HG03571 (cell line): ENCODE measurements around the gene TF.
A peak's percentile ranks its signal among the peaks of the same experiment; 100 is the strongest.

ENCODE experiments used
- ATAC-seq: cut with Tn5 transposase; IDR thresholded peaks from one replicate; pipeline ENCODE4 v1.9.1; 2021; ENCODE audit not compliant: unreplicated experiment

TF gene

DNA sequence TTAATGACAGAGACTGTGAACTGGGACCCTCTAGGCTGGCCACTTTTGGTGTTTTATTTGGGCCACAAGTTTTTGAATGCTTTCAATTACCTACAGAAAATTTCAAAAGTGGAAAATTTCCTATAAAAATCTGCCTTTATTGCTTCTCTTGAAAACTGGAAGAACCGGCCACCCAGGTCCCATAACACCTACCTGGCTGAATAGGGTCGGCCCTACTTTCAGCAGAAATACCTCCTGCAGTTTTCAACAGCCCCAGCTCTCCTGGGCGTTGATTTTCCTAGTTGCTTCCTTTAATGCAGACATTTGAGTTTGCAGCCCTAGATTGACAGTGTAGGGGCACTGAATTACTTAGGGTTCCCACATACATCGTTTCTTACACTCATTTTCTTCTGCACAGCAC lies 58.7 kb downstream of the TF start:
- ATAC-seq, result no peak

DNA sequence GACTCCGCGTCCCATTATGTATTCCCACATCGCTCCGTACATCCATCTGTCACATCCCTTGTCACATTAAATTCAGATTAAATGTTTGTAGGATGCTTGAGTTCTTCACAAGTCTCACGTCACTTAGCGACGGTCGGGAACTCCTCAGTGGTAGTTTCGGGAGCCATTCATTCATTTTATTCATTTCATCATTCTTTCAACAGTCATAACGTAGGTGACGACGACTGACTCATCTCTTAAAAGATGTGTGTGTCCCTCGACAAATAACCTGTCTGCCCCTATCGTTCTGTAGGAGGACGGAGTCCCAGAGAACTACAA lies 59.1 kb downstream of the TF start:
- no peak for ATAC-seq

DNA sequence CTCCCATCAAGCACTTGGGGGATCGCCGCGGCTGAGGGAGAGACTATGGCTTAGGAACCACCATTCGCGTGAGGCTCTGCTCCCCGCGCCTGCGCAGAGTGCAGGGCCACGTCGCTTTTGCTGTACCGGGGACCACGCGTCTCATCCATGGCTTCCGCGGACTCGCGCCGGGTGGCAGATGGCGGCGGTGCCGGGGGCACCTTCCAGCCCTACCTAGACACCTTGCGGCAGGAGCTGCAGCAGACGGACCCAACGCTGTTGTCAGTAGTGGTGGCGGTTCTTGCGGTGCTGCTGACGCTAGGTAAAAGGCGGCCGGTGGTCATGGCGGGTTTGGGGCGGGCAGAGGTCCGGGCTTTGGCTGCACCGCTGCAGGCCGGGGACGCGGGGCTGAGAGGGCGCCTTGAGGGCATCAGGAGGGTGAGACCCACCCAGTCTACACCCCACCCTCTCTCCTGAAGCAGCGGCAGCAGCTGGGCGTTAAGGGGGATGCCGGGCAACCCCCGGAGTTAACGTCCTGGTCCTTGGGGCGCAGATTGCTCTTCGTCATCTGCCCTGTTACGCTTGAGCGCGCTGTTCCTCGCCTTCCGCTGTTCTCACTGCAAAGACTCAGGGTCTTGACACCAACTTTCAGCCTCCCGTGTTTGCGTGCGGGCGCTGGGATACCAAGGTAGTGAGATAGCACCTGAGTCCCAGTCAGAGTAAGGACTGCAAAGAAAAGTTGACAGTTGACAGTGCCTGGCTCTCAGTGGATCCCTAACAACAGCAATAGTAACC lies 59.7 kb downstream of the TF start, which contains the start of gene SRPRB:
SRPRB (plus strand) TSS at position 114 of the 774 bp plus-strand sequence; CDS start at position 148, 34 bp downstream.
- peak; percentile 99 for ATAC-seq

DNA sequence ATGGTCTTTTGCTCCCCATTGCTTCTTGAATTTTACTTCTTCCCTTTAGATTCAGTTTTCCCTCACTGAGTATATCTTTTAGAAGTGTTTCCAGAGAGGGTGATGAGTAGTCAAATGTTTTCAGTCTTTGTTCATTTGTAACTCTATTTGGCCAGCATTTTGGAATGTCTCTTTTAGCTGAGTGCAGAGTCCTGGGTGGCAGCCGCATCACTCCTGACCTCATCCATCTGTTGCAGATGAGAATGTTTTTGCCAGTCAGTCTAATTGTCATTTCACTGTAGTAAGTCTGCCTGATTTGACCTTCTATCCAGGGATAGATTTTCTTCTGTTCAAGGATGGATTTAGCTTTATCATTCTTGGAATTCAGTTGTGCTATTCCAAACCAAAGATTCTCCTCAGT lies 66.7 kb downstream of the TF start:
- no peak for ATAC-seq

DNA sequence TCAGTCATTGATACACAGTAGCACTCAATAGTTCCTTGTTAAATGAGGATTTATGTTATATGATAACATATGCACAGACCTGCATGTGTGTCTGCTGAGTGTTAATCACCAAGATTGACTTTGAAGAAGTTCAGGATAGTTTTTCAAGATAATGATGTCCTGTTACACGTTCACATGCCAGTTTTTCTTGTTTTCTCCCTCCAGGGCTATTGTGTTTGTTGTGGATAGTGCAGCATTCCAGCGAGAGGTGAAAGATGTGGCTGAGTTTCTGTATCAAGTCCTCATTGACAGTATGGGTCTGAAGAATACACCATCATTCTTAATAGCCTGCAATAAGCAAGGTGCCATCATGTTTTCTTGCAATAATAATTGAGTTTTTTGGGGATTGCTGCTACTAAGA lies 69.2 kb downstream of the TF start:
- no peak for ATAC-seq

DNA sequence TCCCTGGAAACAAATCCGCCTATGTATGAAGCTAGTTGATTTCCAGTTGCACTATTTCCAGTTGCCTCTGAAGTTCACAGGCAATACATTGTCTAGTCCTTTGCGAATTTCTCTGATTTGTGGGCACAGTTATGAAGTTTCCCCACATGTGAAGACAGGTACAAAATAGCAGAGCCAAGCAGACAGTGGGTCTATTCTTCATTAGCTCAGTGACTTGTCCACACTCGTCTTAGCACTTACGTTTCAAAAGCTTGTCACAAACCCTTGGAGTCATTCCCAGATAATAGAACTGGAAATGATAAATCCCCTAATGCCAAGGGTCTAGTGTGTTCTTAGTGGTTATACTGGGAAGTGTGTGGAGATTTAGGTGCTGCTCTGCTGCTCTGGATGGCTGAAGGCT lies 73.9 kb downstream of the TF start:
- no peak for ATAC-seq

DNA sequence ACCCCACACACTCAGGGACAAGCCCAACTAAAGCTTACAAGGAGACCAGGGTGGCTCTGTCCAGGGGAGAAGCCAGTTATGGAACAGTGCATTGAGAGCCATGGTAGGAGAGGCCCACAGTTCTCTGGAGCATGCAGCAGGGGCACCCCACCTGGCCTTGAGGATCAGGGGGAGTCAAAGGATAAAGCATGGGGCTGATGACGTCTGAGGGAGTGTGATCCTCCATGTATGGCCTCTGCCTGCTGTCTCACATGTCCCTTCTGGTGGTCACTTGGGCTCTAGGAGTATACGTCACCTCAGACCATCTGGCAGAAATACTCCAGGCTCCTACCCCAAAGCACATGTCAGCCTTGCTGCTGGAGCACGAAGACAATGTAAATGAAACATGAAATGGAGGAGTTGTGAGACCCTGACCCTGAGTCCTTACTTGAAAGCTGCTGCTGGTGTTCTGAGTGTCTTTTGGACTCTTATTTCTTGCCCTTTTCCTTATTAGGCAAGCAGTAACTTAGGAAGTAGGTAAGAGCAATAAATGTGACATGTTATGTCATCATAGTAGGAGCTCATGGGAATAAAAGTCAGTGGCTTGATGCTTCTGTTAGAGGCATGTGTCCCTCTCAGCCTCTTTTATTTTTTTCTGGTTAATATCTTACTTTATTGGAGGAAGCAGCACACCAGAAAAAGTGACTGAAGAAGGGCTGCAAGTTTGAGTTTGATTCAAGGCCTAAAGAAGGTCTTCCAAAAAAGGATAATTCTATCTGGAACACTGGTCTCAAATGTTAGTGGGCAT lies 74.9 kb downstream of the TF start:
- no peak for ATAC-seq

DNA sequence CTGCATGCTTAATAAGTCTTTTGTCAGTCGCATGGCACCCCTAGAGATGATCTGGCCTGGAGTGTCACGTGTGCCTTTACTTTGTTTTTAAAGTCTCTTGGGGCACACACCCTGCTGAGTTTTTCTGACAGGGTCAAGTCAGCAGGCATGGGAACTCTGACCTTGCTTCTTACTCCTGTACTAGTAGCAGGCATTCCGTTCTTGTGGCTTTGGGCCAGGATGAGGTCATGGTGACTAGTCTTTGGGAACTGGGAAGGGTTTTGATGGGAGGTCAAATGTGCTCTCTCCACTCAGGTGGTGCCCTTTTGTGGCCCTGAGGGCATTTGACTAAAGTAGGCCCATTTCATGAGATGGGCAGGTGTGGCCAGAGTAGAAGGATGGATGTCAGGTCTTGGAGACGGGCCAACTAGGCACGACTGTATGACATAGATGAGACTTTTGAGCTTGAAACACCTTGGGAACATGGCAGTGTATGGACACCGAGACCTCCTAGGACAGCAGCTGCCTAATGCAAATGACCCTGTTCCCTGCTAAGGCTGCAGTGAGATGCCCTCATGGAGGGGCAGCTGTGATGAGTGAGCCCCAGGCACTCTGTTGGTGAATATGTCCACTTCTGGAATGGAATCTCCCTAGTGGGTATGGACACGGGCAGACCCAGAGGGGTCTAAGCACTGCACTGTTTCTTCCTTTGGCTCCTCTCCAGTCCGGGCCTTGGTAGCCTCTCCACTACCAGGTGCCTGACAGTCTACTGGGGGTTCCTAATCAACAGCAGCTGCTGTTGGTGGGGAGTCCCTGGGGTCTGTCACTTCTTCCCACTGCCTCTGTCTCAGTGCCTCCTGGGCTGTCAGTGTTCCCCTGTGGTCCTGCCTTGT lies 75.8 kb downstream of the TF start:
- no peak for ATAC-seq

DNA sequence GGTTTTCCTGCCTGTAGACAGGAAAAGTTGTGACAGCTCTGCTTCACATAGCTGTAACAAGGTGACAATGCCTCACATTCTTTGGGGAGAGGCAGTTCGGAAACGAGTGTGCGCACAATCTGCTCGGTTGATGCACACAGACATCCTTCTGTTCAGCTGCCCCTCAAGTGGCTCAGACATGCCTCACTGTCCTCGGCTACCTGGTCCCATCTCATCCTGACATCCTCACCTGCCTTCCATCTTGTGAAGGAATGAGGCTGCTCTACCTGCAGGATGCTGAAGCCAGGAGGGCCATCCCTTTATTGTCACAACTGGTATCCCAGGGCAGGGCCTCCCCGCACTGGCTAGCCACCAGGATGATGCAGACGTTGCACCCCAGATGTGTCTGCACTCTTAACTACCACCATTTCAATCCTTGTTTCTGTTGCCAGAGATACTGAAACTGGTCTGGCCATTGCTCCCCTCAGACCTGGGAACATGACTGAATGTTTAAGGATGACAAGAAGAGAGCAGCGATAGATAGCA lies 78.8 kb downstream of the TF start:
- ATAC-seq, result no peak

DNA sequence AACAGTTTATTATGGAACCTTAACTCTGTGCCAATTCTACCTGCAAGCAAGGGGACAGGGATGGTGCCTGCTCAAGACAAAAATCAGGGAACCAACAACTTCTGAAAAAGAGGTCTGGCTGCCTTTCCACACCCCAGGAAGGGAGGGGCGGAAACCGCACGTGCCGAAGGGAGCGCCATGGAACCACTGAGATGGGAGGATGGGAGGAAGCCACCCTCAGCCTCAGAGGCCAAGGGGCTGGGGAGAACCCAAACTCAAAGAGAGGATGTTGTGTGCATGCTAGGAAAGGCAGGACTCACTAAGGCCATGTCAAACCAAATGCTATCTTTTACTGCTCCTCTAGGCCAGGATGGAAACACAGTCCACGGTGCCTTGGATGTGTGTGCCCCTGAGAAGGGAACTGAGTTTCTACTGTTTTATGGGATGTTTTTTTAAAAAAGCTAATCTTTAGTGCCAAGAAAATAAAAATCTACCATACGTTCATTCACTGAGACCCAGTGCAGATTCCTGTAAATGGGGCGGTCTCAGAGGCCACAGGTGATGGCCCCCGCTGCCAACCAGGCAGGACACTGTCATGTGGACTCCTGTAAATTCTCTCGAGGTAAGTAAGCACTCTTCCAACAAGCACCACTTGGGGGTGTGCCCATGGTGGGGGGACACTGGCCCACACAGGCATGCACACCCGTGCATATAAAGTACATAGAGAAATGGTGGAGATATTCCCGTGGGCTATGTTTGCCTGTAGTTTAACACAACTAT lies 80.0 kb downstream of the TF start:
- ATAC-seq, result no peak

DNA sequence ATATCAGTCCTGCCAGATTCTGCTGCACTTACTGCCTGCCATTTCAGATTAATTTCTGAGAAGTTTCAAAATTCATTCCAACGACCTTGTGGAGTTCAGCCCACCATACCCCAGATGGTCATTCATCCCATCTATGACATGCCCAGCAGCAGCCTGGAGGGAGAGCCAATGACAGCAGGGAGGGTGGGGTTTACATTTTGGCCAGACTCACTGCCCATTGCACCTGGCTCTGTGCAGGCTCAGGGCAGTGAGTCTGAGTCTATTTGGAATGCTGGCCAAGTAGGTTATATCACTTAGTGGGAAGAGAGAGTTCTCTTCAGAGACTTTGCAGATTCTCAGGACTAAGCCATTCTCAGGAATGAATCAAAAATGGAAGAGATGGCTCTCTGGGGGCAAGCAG lies 80.9 kb downstream of the TF start:
- no peak for ATAC-seq

DNA sequence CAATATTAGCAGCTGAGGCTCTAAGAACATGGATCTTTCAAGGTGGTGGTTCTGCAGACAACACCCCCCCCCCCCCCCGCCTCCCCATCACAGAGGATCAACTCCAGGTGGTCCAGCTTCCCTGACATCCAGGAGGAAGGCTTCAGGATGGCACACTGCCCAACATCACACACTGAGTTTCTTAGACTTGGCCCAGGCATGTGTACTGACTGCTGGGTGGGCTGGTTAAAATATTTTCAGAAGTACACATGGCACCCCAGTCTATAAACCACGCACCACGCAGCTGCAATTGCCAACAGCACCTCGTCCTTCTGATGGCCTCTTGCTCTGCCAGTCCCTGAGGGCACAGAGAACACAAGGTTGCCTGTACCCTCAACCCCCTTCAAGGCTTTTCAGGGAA lies 81.5 kb downstream of the TF start:
- ATAC-seq, result no peak

DNA sequence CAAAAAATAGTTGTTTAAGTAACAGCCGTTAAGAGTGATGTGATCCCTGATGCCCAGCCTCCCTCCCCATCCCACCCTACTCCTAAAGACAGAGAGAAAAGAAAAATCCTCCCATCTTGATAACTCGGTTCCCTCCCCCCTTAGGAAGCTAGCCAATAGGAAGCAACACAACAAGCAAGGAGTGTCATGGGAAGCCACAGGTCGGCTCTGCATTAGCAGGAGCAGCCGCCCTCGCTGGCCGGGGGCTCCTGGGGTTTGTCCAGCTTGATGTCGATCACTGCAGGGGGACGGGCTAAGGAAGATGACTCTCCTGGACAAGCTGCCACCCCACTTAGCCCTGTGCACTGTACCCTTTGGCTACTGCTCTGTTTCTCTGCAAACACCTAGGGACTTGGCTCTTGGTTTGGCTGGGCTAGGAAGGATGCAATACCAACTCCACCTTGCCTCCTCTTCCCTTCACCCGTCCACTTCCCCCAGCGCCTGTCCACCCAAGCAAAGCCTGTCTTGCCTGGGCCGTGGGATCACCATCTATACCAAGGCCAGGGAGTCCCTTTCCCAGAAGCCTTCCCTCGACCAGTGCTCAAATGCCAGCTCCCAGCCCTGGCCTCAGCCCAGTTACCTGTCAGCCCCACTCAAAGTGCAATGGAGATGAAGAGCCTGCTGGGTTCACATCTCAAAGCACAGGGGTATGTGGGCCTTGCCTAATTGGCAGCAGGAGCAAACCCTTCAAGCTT lies 82.5 kb downstream of the TF start:
- no peak for ATAC-seq

DNA sequence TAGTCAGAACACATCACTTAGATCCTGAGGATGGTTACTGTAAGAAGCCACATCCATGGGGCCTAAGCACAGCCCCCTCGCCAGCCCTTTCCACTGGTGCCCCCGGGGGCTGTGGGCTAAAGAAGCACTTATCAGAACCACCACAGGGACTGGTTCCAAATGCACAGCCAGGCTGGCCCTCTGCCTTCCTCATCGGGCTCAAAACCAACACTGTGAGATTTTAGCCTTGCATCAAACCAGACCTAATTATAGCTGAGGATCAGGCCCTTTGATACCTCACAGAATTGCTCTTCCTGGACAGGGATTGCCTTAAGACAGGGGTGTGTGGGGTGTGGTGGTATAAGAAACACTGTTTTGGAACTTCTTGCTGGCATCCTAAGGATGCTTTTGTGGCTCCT lies 83.1 kb downstream of the TF start:
- ATAC-seq, result no peak

DNA sequence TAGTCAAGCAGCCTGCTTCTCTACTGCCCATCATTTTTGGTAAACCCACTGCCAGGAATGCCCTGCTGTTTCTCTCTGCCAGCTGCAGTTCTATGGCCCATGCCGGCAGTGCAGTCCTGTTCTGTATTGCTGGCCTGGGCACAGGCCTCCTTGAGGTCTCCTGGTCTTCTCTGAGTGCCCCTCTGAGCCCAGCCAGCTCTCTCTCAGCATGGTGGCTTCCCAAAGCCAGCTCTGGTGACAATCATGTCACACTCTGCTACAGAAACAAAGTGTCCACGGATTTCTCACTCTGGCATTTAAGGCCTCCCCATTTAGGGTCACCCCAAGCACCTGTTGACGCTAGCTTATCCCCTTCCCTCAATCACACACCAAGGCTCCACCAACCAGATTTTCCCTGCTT lies 83.9 kb downstream of the TF start:
- no peak for ATAC-seq

DNA sequence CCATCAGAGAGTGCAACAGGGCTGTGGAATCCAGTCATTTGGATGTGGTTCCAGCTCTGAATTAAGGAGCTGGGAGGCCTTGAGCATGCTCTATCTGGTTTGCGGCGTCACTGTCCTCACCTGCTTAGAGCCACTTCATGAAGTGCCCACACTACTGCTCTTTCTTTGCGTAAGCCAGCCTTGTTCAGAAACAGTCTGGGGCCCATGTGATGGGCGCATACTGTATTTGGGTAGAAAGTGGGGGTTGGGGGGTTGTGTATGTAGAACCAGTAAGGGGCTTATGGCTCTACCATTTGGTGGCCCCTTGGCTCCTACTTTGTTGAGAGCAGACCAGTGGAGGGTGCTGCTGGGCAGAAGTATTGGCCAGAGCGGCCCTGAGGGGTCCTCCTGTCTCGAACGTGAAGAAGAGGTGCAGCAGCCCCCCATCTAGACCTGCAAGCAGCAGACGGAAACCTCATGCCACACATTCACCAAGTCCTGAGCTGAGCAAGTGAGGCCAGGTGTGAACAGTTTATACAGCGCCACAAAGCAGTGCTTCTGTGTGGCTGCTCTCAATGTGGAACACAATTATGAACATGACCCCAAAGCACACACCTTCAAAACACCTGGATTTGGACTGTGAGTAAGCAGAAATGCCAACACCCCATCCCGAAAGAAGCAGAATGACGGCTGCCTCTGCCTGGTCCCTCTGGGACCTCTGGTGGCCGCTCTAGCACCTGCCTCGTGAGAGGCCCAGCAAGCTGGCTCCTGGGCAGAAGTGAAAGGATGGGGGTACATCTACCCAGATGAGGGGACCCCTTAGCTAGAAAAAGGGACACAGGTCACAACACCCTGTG lies 86.0 kb downstream of the TF start:
- no peak for ATAC-seq

DNA sequence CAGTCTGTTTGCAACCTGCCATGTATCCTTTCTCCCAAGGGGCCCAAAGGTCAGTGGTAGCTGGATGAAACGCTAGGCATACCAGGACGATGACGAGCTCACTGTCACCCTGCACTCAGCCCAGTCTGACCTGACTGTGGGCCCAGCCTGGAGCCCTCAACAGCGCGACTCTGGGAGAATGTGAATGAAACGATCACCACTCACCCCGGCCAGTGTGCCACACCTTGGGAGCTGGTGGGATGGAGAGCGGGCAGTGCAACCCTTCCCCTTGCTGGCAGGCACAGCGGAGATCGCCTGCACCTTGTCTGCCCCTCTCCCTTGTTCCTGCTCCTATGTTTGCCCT lies 86.6 kb downstream of the TF start:
- ATAC-seq, result no peak

DNA sequence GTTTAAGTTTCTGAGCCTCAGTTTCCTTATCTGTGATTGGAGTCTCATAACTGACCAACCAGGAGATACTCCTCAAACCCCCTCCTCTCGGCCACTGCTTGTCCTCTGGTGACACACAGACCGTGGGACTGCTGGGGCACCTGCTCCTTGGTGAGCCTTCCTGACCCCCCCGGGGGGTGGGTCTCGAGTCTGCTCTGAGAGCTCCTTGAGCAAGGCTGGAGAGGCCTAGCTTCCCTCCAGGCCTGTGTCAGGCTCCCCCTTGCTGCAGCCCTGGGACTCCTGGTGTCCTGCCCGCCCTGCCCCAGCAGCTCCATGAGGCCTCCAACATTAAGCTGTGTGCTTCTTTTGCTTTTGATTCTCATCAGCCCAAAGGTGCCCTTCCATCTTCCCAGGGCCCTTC lies 87.1 kb downstream of the TF start:
- ATAC-seq, result no peak

DNA sequence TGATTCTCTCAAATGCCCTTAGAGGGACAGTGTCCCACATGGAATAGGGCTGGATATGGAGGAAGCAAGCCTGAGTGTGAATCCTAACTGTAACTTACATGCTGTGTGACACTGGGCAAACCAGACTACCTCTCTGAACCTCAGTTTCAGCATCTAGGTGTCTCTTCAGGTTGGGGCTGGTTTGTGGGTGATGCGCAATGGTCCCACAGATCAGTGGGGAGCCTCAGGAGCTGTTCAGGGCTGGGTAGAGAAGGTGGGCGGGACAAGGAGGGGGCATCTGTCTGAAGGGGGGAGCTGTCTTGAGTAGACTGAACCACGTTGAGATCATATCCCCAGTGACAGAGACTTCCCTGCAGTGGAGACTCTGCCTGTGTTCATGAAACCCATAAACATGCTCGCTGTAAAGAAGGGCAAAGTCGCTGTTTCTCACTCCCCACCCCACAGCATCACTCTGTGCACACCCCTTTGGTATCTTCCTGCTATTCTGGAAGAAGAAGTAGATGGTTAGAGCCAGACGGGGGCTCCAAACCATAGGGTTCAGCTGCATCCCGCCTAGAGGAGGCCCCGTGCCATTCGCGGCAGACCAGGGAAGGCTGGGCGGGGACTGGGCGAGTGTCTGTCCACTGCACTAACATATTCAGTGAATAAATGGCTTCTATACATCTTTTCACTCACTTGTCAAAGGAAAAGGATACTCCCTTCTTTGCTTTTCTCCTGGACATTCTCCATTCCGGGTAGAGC lies 87.9 kb downstream of the TF start:
- ATAC-seq, result no peak
